Measurements from ENCODE around the gene FMO5.
A peak's percentile ranks its signal among the peaks of the same experiment; 100 is the strongest.

FMO5 gene

DNA sequence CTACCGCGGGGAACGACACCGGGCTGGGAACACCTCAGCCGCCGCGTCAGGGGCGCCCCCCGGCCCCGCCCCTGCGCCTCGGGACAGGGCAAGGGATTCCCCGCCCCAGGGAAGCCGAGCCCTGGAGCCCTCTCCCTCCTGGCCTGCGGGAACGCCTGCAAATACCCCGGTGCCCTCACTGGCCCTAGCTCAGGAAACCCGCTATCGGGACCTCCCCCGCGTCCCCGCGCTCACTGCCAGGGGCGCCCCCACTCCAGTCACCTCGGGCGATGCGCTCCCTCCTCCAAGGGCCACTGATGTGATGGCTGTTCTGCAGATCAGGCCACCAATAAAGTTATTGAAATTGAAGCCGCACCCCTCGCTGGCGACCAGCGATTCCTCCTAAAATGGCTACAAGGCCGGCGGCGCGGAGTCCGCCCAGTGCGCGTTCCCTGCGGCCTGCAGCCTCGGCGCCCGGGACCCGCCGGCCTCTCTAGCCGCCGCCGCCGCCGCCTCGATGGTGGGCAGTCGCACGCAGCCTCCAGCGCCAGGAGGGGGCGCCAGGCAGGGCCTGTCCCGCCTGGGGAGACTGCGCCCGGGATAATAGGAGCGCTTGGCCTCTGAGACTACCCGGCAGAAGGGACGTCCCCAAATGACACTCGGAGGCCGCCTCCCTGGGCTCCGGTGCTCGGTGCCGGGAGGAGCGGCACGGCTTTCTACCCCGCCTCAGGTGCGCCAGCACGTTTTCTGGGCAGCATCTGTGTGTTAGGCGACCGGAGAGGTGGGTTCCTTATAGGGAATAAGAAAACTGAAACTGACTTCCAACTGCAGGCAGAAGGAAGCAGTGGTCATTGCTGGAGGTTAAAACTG is 52.7 kb downstream of the FMO5 start, which contains the start of gene PRKAB2:
Gene PRKAB2 (minus strand): TSS at position 303 of the 849 bp plus-strand sequence. CDS start 326 bp downstream, outside the sequence.
- TF ChIP-seq, protein P1, sequence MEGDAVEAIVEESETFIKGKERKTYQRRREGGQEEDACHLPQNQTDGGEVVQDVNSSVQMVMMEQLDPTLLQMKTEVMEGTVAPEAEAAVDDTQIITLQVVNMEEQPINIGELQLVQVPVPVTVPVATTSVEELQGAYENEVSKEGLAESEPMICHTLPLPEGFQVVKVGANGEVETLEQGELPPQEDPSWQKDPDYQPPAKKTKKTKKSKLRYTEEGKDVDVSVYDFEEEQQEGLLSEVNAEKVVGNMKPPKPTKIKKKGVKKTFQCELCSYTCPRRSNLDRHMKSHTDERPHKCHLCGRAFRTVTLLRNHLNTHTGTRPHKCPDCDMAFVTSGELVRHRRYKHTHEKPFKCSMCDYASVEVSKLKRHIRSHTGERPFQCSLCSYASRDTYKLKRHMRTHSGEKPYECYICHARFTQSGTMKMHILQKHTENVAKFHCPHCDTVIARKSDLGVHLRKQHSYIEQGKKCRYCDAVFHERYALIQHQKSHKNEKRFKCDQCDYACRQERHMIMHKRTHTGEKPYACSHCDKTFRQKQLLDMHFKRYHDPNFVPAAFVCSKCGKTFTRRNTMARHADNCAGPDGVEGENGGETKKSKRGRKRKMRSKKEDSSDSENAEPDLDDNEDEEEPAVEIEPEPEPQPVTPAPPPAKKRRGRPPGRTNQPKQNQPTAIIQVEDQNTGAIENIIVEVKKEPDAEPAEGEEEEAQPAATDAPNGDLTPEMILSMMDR (IDR thresholded peaks at IDR 0.05; ENCODE audit: borderline replicate concordance, insufficient read depth, low read depth, low read length), result peak; percentile 82
- H3K4me3 ChIP-seq (ENCODE audit: low read depth, low read length), result peak within 1 kb of the TSS; percentile 98

- TF ChIP-seq, protein P1 (IDR thresholded peaks at IDR 0.05; ENCODE audit: borderline replicate concordance, insufficient read depth, low read depth, low read length), result no peak
Observed at GRCh38 chr1:147171399-147172167, 53.6 kb downstream of the FMO5 start.

DNA sequence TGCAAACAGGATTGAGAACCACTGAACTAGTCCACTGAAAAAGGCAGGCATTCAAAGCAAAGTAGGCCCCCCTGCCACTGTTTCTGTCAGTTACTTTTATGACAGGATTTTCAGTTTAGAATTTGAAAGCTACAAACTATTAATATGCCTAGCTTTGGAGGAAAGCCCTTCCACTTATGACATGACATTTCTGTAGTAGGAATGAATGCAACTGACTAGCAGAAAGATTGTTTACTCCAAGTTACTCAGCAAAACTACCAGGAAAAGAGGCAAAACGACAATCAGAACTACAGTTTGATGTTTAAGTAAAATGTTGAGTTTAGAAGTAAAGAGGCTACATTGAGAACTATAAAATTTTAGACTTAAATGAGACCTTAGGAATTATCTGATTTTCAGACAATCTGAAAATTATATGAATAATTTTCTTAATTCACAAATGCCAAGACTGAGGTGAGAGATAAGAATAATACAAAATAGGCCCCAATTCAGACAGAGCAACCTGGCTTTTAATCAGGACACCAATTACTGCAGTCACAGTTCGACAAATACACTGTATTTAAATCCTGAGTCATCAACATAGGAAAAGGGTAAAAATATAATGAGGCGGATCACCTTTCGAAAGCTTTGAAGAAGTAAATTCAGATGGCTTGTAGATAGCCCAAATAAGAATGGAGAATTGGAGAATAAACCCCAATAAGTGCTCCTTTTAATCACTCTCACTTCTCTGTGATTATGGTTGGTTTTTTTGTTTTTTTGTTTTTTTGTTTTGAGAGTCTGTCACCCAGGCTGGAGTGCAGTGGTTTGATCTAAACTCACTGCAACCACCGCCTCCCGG is 55.1 kb downstream of the FMO5 start:
- no peak overlapping the region for H3K4me3 ChIP-seq (ENCODE audit: low read depth, low read length)
- TF ChIP-seq, protein P1 (IDR thresholded peaks at IDR 0.05; ENCODE audit: borderline replicate concordance, insufficient read depth, low read depth, low read length), result no peak

More at GRCh38 chr1:147171399-147172167, 53.6 kb downstream of the FMO5 start:
- peak overlapping the region; percentile 98 for H3K4me3 ChIP-seq (ENCODE audit: low read depth, low read length)

DNA sequence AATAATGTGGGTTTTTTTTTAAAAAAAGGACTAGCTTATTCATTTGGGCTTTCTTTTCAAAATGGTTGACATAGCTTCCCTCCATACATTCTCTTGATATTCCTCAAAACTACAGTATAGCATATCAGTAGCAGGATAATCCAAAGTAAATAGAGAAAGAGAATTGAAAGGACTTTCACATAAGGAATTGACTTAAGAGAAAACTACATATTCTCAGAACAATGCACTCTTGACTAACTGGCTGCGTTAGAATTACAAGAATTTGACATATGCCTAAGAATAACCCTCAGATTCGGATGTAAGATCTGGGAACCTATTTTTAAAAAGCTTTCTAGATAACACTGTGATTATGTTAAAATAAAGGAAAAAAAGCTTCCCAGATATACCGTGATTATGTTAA is 56.0 kb downstream of the FMO5 start:
- TF ChIP-seq, protein P1 (IDR thresholded peaks at IDR 0.05; ENCODE audit: borderline replicate concordance, insufficient read depth, low read depth, low read length), result no peak
- H3K4me3 ChIP-seq (ENCODE audit: low read depth, low read length), result no peak overlapping the region

GRCh38 chr1:147168626-147169058 is 56.5 kb downstream of the FMO5 start:
- TF ChIP-seq, protein P1 (IDR thresholded peaks at IDR 0.05; ENCODE audit: borderline replicate concordance, insufficient read depth, low read depth, low read length), result no peak
- H3K4me3 ChIP-seq (ENCODE audit: low read depth, low read length), result no peak overlapping the region

GRCh38 chr1:147167365-147167764 is 57.8 kb downstream of the FMO5 start:
- TF ChIP-seq, protein P1 (IDR thresholded peaks at IDR 0.05; ENCODE audit: borderline replicate concordance, insufficient read depth, low read depth, low read length), result no peak
- H3K4me3 ChIP-seq (ENCODE audit: low read depth, low read length), result no peak overlapping the region
